ENCODE measurements around the gene MACROD2.
"Not testable (repeated sequence)": the region's sequence is repeated elsewhere in the genome, so short reads cannot be mapped to it uniquely, and the experiment has no call there.

Gene MACROD2

GRCh38 chr20:14914633-14915032 lies 919.3 kb downstream of the MACROD2 start:
- DNase-seq (ENCODE audit: low spot score), result no peak

DNA sequence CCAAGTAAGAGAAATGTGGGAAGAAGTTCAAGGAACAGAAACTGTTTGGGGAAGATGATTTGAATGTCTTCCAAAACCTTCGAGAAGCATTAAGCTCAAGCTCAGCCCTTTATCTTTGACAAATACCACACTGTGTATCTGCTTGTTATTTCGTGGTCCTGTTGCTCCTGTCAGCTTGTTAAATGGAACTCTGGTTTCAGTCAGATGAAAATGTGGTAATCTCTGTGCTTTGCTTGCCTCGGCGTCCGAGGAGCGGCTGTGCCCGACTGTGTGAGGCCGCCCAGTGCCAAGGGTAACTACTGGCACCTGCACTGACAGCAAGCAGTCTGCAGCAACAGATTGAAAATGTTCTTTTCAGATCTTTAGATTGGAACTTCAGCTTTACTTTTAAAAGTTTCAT lies 920.0 kb downstream of the MACROD2 start:
- DNase-seq (ENCODE audit: low spot score), result no peak

DNA sequence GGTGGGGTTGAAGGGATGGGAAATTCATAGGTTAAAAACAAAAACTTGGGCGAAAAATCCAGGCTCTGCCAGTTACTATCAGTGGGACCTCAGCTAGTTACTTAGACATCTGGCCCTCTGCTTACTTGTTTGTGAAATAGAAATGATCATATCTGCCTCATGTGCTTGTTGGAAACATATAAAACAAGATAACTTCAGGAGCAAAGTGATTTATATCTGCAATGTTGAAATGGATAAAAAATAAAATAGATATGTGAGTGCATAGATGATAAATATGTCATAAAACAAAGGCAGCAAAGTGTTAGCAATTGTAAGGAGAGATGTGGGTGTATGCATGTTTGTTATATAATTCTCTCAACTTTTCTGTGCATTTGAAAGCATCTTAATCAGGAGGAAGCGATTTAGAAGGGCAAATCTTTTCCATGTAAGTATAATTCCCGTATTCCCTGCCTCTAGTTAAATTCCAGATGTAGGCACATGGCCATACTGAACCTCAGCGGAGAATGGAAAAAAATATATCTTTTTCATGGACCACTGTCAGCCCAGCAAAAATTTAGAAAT lies 921.1 kb downstream of the MACROD2 start:
- DNase-seq (ENCODE audit: low spot score), result no peak

DNA sequence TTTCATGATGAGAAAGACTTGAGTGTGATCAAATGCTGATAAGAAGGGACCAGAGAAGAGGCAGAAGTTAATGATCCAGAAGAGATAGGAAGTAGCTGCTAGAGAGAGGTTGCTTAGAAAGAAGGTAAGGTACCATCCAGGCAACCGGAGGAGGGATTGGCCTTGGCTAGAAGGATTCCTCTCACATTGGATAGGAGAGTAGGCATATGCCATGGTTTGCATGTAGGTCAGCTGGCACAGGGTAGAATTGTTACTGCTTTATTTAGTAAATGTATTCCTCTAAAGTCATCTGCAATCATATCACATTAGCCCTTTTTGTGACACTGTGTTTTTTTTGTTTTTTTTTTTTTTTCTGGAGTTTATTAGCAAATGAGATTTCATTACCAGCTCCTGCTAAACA lies 923.0 kb downstream of the MACROD2 start:
- no peak for DNase-seq (ENCODE audit: low spot score)

DNA sequence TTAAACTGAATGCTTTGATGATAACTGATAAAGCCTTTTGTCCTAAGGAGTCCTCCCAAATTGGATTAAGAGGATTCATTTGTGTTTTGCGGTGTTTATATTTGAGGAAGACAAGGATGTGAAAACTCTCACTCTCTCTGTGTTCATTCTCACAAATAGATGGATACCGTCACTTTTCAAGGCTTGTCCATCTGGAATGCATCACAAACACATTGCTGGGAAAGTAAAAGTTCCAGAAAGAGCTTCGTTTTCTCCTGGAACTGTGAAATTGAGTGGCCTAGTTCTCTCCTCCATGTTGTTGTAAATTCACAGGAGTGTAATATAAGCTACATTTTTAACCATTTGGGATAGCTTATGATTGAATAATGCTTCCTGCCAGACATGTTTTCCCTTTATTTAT lies 923.7 kb downstream of the MACROD2 start:
- no peak for DNase-seq (ENCODE audit: low spot score)

GRCh38 chr20:14919501-14920081 lies 924.3 kb downstream of the MACROD2 start:
- no peak for DNase-seq (ENCODE audit: low spot score)

DNA sequence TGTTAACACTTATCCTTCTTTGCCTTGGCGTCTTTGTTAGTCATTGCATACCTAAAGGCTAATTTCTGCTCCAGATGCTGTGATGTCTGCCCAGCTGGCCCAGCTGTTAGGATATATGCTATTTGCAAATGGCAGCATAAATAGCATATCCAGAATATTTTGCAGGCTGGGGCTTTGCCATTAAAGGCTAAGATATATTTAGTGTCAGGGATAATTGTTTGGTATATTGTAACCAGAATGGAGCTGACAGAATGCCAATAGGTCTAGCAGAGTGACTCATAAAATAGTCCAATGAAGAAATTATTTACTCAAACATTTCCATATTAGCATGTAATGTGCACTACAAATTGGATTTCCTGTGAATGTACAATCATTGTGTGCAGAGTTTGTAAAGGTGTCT lies 926.2 kb downstream of the MACROD2 start:
- no peak for DNase-seq (ENCODE audit: low spot score)

GRCh38 chr20:14922503-14923267 lies 927.4 kb downstream of the MACROD2 start:
- DNase-seq (ENCODE audit: low spot score), result no peak

- peak; percentile 16 for DNase-seq (ENCODE audit: low spot score)
Measured at GRCh38 chr20:14924433-14924832, 929.1 kb downstream of the MACROD2 start.

DNA sequence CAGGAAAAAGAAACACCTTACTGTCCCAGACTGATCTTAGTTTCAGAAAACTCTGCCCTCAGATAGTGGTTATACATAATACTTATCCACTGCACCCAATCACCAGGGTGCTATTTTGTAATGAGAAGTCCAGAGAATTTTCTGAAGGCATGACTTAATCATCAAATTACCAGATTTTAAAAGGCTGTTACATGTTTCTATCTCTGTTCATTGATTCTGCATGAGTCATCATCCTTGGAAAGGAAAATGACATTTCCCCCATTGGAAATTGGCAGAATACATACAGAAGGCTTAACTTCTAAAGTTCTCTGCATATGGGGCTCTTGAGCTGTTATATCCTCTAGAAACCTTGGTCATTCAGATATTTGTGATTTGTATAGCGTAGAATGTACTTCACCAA lies 930.0 kb downstream of the MACROD2 start:
- no peak for DNase-seq (ENCODE audit: low spot score)

DNA sequence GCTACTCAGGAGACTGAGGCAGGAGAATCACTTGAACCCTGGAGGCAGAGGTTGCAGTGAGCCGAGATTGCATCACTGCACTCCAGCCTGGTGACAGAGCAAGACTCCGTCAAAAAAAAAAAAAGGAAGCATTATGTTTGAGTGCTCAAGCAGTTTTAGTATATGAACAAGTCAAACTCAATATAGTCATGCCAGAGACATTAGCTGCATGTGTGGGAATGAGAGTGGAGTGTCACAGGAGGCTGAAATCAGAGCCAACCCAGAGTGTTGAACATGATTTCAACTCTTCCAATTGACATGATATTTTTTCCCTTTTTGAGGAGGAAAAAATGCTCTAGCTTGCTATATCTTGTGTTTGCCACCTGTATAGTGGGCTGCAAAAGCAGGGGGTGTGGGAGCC lies 931.1 kb downstream of the MACROD2 start:
- not testable (repeated sequence) for DNase-seq (ENCODE audit: low spot score)

DNA sequence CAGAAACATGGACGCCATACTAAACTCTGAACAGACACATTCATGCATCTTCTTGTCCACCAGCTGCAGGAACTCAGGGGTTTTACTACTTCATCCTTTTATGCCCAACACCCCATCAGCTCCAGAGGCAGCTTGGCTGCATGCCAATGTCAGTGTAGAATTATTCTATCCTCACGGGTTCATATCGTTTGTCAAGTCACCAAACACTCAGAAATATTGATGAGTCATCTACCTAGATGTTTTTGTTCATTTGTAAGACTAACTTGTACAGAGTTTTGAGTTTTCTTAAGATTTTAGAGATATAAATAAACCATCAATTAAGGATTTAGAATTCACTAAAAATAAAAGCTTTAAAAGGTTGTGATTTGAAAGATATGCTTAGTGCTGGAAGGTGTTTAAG lies 932.8 kb downstream of the MACROD2 start:
- no peak for DNase-seq (ENCODE audit: low spot score)

DNA sequence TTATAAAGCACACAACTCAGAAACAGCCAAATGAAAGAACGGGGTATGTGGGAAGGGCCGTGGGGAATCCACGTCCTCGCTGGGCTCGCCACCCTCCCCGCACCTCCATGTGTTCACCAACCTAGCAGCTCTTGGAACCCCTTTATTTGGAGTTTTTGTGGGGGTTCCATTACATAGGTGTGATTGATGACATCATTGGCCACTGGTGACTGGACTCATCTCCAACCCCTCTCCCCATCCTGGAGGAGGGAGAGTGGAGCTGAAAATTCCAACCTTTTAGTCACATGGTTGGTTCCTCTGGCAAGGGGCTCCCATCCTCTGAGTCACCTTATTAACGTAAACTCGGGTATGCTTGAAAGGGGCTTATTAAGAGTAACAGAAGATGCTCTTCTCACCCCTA lies 934.1 kb downstream of the MACROD2 start:
- no peak for DNase-seq (ENCODE audit: low spot score)

DNA sequence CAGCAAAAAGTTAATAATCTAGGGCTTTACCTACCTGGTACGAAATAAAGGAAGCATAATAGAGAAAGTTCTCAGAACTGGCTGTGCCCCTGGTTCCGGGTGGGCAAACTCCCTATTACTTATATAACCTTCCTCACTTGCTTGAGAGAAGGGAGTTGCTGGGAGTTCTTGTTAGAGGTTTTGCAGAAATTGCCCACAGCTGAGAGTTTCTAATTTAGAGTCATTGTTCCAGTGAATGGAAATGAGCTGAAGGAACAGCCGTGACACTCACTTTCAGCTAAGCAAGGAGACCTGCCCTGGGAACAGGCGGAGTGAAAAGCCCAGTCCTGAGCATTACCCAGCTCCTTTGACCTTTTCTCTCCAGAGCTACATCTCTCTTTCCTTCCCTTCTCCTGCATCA lies 936.7 kb downstream of the MACROD2 start:
- DNase-seq (ENCODE audit: low spot score), result no peak

DNA sequence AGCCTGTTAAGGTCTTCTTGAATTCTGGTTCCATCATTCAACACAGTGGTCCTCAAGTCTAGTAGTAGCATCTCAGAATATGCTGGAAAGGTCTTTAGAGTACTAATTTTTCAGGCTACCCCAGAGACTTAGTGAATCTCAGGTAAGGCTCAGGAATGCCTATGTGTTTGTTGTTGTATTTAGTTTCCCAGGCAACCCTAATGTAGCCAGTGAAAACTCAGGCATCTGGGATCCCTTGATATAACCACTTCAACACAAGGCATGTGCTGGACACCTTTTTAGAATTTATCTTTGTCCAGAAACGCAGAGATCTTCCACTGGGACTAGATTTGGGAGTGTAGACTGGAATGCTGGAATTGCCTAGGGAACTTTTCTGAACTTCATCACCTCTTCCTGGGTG lies 940.0 kb downstream of the MACROD2 start:
- DNase-seq (ENCODE audit: low spot score), result no peak

DNA sequence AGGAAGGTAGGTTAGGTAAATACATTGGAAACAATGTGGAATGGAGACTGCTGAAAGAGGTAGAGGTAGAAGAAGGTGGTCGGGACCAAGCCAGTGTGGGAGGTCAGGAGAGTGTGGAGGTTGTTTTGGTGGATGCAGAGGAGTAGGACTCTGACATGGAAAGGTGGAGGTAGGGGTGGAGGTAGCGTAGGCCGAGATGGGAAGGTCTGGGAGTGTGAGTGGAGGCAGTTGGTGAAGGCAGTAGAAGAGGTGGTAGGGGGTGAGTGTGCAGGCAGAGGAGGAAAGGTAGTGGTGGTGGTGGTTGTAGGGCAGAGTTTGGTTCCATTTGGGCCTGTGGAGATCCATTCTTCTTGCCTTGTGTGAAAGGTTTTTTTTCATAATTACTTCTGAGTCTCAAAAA lies 941.7 kb downstream of the MACROD2 start:
- no peak for DNase-seq (ENCODE audit: low spot score)

DNA sequence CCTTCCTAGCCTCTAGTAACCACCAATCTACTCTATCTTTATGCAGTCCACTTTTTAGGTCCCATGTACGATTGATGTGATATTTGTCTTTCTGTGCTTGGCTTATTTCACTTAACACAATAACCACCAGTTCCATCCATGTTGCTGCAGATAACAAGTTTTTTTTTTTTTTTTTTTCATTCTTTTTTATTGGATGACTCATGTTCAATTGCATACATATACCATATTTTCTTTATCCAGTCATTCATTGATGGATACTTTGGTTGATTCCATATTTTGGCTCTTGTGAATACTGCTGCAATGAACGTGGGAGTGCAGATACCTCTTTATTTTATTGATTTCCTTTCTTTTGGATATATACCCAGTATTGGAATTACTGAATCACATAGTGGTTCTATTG lies 942.5 kb downstream of the MACROD2 start:
- no peak for DNase-seq (ENCODE audit: low spot score)

- no peak for DNase-seq (ENCODE audit: low spot score)
Measured at GRCh38 chr20:14947536-14947935, 952.2 kb downstream of the MACROD2 start.

GRCh38 chr20:14947946-14948345 lies 952.6 kb downstream of the MACROD2 start:
- DNase-seq (ENCODE audit: low spot score), result no peak

DNA sequence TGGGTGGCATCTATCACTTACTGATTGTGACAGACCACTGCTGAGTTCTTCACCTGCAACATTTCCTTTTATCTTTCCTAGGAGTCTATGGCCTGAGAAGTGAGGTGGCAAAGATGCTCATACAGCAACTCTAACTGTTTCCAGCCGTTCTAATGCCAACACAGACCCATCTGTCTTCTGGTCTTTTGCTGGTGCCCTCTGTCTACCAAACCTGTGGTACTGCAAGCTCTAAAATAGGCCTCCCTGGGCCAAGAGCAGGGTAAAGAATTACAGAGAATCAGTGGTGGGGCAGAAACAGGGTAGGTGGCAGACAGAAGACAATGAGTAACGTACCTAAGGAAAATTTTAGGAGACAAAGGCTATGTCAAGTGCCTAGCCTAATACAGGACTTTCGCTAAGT lies 953.1 kb downstream of the MACROD2 start:
- DNase-seq (ENCODE audit: low spot score), result no peak

GRCh38 chr20:14950633-14951032 lies 955.3 kb downstream of the MACROD2 start:
- DNase-seq (ENCODE audit: low spot score), result no peak

DNA sequence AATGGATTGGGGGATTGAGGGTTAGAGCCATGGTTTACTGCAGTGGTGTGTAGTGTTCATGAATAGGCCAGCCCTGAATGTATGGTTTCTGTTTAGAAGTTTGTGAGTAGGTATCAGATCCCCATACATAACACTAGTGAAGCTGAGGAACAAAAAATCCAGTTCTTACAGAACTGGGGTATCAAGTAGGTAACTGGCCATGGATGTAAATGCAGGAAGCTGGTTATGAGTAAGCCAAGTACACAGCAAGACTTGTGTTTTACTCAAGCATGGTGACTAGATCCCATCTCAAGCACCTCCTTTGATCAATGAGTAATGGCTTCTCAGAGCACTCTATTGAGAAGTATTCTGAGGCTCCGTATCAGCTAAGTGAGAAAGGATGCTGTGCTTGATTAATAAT lies 955.8 kb downstream of the MACROD2 start:
- DNase-seq (ENCODE audit: low spot score), result no peak

DNA sequence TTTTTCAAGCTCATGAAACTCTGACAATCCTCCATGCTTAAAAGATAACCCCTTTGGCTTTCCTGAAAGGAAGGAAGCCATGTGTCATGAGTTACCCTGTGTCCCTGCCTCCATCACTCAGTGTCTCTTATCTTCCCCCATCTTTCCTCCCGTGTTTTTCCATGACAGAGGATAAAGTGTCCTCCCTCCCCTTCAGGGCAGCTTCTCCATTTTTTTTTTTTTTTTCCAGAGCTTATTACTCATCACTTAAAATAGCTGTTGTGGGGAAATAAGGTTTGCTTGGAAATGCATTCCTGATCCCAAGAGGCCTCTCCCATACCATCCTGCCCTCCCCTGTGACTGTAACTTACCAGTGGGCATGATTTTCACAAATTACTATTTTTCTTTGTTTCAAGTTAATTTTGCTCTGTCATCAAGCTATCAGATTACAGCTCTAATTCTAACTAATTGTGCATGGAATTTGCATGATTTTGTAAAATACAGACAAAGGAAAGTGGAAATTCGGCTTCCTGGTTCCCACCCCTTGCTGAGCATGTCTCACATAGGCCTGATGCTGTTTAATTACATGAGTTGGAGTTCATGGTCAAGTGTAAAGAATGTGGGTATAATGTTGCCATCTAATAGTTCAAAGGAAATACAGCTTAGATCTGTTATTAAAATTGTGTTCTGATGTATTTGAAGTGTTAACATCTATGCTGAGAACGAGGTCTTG lies 956.5 kb downstream of the MACROD2 start:
- DNase-seq (ENCODE audit: low spot score), result no peak
